ENCODE measurements around the gene BORCS5. TPM values are rescaled to one million over a fixed set of nuclear protein-coding genes. Genes with fewer than 3 reads are reported as not detected.

The BORCS5 gene
- total RNA-seq, 1 donor from 2014 or later, result 13.3 TPM

DNA sequence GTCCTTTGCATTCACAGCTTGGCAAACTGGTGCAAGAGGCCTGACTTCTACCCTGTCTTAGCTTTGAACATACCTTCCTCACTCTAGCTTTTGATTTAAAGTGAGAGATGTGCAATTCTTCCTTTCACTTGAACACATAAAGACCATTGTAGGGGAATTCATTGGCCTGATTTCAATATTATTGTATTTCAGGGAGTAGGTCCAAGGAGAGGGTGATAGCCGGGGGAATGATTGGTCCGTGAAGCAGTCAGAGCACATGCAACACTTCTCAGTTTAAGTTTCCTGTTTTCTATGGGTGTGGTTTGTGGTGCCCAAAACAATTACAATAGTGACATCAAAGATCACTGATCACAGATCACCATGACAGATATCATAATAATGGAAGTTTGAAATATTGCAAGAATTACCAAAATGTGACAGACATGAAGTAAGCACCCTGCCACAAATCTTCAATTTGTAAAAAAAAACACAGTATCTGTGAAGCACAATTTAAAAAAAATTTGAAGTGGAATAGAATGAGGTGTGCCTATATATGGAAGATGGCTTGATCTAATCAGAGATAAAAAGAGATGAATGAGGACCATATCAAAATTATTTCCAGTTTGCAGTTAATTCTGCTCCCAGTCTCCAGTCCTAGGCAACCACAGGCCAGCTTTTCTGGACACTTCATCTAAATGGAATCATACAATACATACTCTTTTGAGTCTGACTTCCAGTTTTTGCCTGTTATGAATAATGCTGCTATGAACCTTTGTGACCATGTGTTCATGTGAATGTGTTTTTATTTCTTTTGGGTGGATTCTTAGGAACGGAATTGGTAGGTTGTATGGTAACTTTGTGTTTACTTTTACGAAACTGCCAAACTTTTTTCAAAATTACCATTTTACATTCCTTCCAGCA lies 23.2 kb downstream of the BORCS5 start:
- DNase-seq (ENCODE audit: low spot score), result no peak
- H3K27me3 ChIP-seq, result no peaks in the 10 kb centered on the region
- no peak overlapping the region for H3K9ac ChIP-seq
- TF ChIP-seq EZH2 (IDR thresholded peaks at IDR 0.05) (no peak), EZH2phosphoT487 (IDR thresholded peaks at IDR 0.05) (no peak)
- TF ChIP-seq, protein P1, sequence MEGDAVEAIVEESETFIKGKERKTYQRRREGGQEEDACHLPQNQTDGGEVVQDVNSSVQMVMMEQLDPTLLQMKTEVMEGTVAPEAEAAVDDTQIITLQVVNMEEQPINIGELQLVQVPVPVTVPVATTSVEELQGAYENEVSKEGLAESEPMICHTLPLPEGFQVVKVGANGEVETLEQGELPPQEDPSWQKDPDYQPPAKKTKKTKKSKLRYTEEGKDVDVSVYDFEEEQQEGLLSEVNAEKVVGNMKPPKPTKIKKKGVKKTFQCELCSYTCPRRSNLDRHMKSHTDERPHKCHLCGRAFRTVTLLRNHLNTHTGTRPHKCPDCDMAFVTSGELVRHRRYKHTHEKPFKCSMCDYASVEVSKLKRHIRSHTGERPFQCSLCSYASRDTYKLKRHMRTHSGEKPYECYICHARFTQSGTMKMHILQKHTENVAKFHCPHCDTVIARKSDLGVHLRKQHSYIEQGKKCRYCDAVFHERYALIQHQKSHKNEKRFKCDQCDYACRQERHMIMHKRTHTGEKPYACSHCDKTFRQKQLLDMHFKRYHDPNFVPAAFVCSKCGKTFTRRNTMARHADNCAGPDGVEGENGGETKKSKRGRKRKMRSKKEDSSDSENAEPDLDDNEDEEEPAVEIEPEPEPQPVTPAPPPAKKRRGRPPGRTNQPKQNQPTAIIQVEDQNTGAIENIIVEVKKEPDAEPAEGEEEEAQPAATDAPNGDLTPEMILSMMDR (IDR thresholded peaks at IDR 0.05), result no peak
- Mint-ChIP-seq H3K9me3 (no peaks in the 10 kb centered on the region), H3K27me3 (ENCODE audit: insufficient read depth, low read depth) (peaks cover 7% of the 10 kb centered on the region), H3K36me3 (peaks cover 9% of the 10 kb centered on the region), H3K4me1 (peaks cover 14% of the 10 kb centered on the region), H3K4me3 (no peak overlapping the region), H3K27ac (no peak overlapping the region)
- H3K4me3 ChIP-seq, result no peak overlapping the region
- H3K79me2 ChIP-seq (ENCODE audit: low read depth), result no peaks in the 10 kb centered on the region
- H2AFZ ChIP-seq (replicated peaks), result no peak overlapping the region
- H3K9me3 ChIP-seq (ENCODE audit: low read depth), result no peaks in the 10 kb centered on the region
- H4K20me1 ChIP-seq (ENCODE audit: low read depth), result peaks cover 5% of the 10 kb centered on the region
- peaks cover 17% of the 10 kb centered on the region for H3K4me1 ChIP-seq
- H3K27ac ChIP-seq, result peak overlapping the region; percentile 13
- H3K4me2 ChIP-seq, result no peak overlapping the region
- no peaks in the 10 kb centered on the region for H3K36me3 ChIP-seq
- peaks cover 14% of the 10 kb centered on the region for H3F3A ChIP-seq (ENCODE audit: low read depth)

DNA sequence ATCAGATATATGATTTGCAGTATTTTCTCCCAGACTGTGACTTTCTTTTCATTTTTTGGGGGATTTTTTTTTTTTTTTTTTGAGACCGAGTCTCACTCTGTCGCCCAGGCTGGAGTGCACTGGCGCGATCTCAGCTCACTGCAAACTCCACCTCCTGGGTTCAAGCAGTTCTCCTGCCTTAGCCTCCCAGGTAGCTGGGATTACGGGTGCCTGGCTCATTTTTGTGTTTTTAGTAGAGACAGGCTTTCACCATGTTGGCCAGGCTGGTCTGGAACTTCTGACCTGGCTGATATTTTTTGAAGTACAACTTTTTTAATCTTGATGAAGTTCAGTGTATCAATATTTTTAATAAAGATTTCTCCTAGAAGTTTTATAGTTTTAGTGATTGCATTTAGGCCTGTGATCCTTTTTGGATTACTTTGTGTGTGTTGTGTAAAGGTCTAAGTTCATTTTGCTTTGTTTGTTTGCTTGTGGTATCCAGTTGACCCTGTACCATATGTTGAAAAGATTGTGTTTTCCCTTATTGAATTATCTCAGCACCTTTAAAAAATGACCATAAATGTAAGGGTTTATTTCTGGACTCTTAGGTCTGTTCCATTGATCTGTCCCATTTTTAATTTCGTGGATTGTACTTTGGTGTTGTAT lies 24.2 kb downstream of the BORCS5 start:
- Histone ChIP-seq H3K36me3 (no peaks in the 10 kb centered on the region), H3K4me1 (peaks cover 21% of the 10 kb centered on the region), H3K9me3 (ENCODE audit: low read depth) (no peaks in the 10 kb centered on the region), H3F3A (ENCODE audit: low read depth) (peaks cover 20% of the 10 kb centered on the region), H3K27me3 (no peaks in the 10 kb centered on the region), H2AFZ (replicated peaks) (no peak overlapping the region), H3K4me2 (no peak overlapping the region), H3K9ac (no peak overlapping the region), H3K27ac (no peak overlapping the region), H4K20me1 (ENCODE audit: low read depth) (peaks cover 6% of the 10 kb centered on the region), H3K4me3 (no peak overlapping the region), H3K79me2 (ENCODE audit: low read depth) (no peaks in the 10 kb centered on the region)
- Mint-ChIP-seq H3K4me1 (peaks cover 17% of the 10 kb centered on the region), H3K4me3 (no peak overlapping the region), H3K9me3 (no peaks in the 10 kb centered on the region), H3K27ac (no peak overlapping the region), H3K36me3 (peaks cover 9% of the 10 kb centered on the region), H3K27me3 (ENCODE audit: insufficient read depth, low read depth) (peaks cover 5% of the 10 kb centered on the region)
- TF ChIP-seq EZH2phosphoT487 (IDR thresholded peaks at IDR 0.05), result no peak
- no peak for TF ChIP-seq EZH2 (IDR thresholded peaks at IDR 0.05)
- TF ChIP-seq, protein P1 (IDR thresholded peaks at IDR 0.05), result no peak
- no peak for DNase-seq (ENCODE audit: low spot score)

DNA sequence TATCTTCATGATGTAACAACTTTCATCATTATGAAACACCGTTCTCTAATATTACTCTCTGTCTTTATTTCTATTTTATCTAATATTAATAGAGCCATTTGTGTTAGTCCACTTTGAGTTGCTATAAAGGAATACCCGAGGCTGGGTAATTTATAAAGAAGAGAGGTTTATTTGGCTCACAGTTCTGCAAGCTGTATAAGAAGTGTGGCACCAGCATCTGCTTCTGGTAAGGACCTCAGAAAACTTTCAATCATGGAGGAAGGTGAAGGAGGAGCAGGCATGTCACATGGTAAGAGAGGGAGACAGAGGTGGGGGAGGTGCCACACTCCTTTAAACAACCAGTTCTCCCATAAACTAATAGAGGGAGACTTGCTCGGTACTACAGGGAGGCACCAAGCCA lies 25.1 kb downstream of the BORCS5 start:
- H4K20me1 ChIP-seq (ENCODE audit: low read depth), result peaks cover 6% of the 10 kb centered on the region
- H3K36me3 ChIP-seq, result no peaks in the 10 kb centered on the region
- peaks cover 21% of the 10 kb centered on the region for H3K4me1 ChIP-seq
- H3K9me3 Mint-ChIP-seq, result no peaks in the 10 kb centered on the region
- H3K9ac ChIP-seq, result no peak overlapping the region
- no peak overlapping the region for H3K4me3 ChIP-seq
- peaks cover 17% of the 10 kb centered on the region for H3K4me1 Mint-ChIP-seq
- H3K27ac ChIP-seq, result no peak overlapping the region
- peaks cover 7% of the 10 kb centered on the region for H3K27me3 Mint-ChIP-seq (ENCODE audit: insufficient read depth, low read depth)
- no peak overlapping the region for H3K4me2 ChIP-seq
- no peak overlapping the region for H3K27ac Mint-ChIP-seq
- no peak overlapping the region for H2AFZ ChIP-seq (replicated peaks)
- H3K27me3 ChIP-seq, result no peaks in the 10 kb centered on the region
- no peaks in the 10 kb centered on the region for H3K79me2 ChIP-seq (ENCODE audit: low read depth)
- H3F3A ChIP-seq (ENCODE audit: low read depth), result peaks cover 20% of the 10 kb centered on the region
- no peak overlapping the region for H3K4me3 Mint-ChIP-seq
- peaks cover 9% of the 10 kb centered on the region for H3K36me3 Mint-ChIP-seq
- TF ChIP-seq EZH2 (IDR thresholded peaks at IDR 0.05) (no peak), EZH2phosphoT487 (IDR thresholded peaks at IDR 0.05) (no peak)
- TF ChIP-seq, protein P1 (IDR thresholded peaks at IDR 0.05), result no peak
- H3K9me3 ChIP-seq (ENCODE audit: low read depth), result no peaks in the 10 kb centered on the region
- DNase-seq (ENCODE audit: low spot score), result no peak

Measured in neural progenitor cell (in vitro differentiated cells).